HG02840 (cell line): ENCODE data around the gene RTL5.

Source experiments
- ATAC-seq: cut with Tn5 transposase; IDR thresholded peaks from one replicate; pipeline ENCODE4 v1.9.1; 2021; ENCODE audit warnings: mild to moderate bottlenecking, moderate library complexity, moderate number of reproducible peaks; ENCODE audit not compliant: unreplicated experiment, low FRiP score

Gene RTL5

DNA sequence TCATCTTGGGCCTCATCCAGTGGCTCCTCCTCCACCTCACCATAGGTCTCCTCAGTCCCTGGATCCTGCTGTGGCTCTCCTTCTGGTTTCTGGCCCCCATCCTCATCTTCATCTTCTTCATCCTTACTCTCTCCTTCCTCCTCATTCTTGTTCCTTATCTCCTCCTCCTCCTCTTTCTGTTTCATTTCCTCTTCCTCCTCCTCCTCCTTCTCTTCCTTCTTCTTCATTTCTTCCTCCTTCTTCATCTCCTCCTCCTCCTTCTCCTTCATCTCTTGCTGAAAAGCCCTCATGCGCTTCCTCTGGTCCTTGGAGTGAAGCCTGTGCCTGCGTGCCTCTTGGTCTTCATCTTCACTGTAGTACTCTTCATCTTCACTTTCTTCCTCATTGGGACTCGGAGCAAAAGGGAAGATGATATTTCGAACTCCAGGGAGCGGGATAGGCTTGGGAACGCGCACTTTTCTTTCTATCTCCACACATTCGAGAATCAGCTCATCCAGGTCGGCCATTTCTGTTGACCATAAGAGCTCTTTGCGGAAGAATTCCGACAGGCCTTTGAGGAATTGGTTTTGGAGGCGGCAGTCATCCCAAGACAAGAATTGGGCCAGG is 1.5 kb downstream of the RTL5 start:
- ATAC-seq = no peak

DNA sequence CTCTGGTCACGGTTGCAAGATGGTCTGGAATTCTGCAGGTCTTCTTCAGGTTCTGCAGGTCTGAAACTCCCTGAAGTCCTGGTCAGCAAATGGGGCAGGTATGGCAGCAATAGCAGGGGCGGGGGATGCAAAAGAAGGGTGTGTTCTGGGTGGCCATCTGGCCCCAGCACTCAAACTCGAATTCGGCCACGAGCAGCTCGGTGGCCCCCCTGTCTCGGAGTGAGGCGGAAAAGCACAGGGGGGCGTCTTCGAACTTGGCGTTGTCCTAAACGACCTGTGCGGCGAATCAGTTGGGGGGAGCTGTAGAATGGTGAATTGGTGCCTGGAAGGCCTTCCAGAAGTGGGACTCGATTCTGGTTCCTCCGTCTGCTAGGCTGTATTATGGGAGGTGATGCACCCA is 2.1 kb downstream of the RTL5 start:
- no peak for ATAC-seq

DNA sequence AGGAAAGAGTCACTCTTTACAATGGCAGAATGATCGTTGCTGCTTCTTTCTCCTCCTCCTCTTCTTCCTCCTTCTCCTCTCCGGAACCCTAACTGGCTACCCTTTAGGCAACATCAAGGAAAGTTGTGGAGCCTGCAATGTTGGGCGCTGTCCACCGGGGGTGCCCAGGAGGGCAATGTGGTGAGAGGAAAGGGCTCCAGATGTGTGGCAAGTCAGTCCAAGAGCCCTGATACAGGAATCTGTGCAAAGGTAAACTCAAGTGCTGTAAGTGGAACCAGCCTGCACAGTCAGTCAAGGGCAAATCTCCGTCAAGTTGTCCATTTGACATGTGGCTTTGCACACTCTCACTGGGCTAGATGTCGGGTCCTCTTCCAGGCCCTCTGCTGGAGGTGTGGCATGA is 2.8 kb downstream of the RTL5 start:
- no peak for ATAC-seq

DNA sequence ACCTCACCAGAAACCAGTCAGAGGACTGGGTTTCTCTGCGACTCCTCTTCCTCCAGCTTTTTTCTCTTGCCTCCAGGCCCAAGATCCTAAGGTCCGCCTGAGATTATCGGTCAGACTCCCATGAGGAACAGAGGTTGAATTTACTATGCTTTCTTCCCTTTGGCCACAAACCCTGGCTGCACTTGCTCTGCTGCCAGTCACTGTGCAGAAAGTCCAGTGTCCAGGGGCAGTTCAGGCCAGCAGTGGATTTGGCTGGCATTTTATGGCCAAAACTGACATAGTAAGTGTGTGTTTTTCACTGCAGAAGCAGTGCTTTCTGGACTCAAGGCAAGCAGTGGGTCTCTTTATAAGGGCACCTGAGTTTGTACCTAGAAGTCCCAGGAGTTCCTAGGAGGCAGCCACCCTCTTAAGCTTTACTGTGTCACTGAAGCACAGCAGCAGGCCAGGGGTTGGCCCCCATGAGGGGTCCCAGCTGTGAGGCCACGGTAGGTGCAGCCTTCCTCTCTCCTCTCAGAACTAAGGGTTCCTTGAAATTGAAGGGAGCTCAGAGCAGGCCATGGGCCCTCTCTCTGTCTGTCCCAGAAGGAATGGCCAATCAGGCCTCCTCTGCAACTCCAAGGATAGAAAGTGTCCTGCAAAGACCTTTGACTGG is 3.4 kb downstream of the RTL5 start:
- no peak for ATAC-seq

DNA sequence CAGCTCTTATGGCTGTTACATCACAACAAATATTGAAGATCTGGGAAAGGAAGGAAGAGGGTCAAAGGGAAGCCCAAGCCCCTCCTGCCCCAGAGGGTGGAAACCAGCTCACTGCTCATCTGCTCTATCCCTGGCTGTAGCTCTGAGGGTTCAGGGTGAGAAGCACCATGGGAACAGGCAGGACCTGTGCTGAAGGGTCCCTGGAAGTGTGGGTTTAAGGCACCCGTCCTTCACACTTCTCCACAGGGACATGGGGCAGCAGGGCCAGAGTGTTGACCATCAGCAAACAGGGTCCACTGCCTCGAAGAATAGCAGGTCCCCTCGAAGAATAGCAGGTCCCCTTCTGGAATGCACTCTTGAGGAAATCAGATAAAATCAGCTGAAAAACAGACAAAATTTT is 4.4 kb downstream of the RTL5 start:
- ATAC-seq = no peak

DNA sequence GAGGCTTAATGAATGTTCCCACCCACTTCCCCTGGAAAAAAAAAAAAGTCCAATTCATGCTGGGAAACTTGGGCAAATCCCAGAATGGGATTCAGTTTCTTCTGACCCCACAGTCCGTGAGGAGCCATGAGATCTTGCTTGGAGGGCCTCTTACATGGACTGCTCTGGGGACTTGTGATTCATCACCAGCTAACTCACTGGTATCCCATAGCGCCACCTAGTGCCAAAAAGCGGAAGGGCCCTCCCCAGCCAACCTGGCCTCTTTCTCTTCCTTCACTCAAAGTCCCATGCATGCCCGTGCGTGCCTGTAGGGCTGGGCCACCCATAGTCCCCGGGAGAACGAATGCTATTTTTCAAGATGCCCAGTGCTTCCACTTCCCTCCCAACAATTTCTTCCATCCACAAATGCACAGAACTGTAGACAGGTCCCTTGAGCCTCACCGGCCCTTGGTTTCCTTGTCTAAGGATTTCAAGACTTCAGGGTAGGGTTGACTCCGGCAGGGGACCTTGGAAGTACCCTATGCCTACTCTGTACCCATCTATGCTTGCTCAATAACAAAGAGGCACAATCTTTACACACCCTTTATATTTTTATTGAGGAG is 5.1 kb downstream of the RTL5 start:
- ATAC-seq = no peak

DNA sequence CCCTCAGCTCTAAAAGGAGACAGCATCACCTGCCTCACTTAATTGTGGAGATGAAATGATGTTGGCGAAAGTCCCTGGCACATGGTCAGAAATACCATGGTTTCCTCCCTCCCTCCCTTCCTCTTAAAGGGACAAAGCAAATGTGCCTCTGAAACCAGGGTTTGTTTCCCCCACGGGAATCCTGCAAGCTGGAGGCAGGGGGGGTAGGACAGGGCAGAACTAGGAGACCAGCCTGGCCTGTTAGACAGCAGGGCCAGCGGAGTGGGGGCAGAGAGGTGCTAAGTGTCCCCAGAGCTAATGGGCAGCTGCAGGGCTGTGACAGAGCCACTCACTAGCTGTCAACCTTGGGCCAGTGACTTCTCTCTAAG is 5.7 kb downstream of the RTL5 start:
- no peak for ATAC-seq

DNA sequence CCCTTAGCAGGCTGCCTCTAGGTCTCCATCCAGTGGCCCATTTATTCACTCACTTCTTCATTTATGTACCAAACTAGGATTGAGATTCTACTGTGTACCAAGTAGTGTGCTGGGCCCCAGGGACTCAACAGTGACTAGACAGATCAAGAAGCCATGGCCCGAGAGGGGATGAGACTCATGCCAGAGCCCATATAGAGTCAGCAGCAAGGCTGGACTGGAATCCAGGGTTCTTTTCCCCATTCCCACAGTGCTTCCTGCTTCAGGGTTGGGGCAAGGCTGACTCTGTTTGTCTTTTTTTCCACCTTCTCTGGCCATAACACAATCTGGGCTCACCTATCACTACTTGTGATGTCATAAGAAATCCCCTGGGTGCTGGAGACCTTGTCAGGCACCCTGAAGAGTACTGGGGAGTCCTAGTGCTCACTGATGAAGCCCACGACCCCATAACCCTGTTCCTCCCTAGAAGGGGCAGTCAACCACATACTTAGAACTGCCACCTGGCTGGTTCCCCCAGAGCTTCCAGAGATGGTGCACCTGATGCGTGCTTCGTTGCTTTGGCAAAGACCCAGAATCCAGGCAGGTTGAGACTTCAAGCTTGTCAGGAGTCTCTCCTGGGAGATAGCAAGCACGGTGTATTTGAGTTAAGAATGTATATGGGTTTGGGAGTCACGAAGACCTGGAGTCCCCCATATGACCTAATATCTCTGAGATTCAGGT is 6.2 kb downstream of the RTL5 start:
- ATAC-seq = no peak

DNA sequence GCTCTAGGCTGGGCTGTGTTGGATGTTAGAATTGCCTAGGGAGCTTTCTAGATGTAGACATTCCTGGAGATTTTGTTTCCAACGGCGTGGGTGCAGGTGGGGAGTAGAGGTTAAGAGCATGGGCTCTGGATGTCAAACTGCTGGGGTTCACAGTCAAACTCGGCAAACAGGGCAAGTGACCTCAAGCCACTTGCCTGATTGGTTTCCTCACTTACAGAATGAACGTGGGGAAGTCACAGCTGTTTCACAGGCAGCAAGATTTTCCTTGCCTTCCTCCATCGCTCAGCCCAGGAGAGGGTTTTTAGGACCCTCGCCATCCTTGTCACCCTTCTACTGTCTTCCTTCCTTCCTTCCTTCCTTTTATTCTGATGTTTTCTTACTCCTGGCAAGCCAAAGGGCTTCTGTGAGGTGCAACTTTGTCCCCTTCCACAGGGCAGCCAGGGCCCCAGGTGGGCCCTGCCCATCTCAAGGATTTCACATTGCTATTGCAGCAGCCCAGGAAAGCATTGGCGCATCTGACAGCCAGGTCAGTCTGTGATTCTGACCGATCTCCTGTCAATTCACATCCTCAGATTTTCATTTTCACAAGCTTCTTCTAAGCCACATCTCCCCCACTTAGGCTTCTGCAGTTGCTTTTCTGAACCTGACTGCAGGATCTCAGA is 7.0 kb downstream of the RTL5 start:
- ATAC-seq = no peak

DNA sequence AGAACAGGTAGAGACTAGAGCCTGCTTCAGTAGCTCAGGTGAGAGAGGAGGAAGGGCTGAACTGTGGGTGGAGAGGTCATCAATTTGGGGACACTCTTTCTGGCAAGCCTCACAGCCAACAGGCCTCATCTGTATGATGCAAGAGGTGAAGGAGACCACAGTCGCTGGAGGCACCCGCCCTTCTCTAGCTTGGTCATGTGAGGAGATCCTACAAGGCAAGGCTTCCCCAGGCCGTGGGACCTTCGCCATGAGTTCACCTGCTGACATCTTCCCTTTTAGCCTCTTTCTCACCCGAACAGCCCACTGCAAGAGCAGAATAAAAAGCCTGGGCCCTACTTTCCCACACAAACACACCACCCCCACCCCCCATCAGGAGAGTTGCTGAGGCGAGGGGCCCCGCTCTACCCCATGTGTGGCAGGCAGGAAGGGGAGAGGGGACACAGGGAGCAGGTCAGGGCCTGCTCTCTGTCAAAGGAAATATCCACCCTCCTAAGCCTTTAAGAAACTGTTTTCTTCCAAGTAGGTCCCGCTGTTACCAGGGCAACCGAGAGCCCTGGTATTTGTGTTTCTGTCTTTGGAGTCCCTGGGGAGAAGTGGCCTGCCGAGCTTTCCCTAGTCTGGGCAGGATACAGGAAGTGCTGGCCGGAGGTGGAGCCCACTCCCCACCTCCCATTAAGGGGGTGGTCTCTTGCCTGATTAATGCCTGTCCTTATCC is 8.1 kb downstream of the RTL5 start:
- no peak for ATAC-seq

DNA sequence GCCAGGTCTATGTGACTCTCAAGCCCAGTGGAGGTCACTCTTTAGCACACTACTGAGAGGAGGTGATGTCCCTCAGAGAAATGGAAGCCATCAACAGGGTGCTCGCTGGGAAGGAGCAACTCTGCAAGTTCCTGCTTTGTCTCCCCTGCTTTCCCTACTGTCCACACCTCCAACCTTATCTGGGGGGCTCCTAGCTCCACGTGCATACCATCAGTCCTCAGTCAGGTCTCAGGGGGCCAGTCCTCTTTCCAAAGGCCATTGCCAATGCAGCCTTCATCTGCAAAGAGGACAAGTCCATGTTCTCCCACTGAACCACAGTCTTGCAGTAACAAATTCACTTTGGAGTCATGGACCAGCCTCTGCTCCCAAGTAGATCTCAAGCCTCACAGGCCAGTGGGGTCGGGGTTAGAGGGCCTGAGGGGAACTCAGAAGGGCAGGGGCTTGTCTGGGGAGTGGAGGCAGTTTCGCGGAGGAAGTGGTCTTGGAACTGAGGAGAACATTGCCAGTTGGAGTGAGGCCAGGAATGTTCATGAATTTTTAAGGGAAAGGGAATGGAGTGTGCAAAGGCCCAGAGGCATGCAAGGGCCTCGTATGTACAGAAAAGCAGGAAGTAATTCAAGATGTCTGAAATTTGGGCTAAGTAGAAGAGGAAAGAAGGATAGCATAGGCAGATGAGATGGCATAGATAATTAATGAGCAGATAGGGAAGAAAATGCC is 8.9 kb downstream of the RTL5 start:
- no peak for ATAC-seq

DNA sequence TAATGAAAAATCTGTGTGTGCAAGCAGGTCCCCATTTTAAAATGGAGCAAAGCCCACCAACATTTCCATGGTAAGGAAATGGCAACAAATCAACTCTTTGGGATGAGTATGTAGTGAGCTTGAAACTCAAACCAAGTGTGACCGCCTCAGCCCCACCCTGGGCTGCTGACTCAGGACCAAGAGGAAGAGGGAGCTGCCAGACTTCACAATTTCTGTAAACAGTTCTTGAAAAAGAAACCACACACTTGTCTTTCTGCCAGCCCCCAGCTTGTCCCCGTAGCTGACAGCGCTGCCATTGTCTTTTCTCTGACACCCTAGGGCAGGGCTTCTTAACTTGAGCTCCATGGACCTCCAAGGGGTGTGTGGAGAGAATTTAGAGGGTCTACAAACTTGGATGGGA is 10.3 kb downstream of the RTL5 start:
- no peak for ATAC-seq

DNA sequence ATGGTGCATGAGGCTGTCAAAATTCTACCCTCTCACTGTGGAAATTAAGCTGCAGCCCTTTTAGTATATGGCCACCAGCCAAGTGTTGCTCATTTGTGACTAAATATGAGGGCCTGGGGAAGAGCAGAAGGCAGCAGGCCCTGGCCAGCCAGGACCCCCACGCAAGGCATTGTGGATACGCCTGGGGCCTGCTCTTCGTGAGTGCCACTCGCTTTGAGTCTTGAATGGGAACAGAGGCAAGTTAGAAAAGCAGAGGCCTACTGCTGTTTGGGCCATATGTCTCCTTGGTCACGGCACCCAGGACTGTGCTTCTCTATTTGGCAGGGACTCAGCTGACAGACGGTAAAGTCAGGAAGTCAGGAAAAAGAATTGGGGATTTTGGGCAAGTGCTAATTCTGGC is 10.9 kb downstream of the RTL5 start:
- no peak for ATAC-seq

DNA sequence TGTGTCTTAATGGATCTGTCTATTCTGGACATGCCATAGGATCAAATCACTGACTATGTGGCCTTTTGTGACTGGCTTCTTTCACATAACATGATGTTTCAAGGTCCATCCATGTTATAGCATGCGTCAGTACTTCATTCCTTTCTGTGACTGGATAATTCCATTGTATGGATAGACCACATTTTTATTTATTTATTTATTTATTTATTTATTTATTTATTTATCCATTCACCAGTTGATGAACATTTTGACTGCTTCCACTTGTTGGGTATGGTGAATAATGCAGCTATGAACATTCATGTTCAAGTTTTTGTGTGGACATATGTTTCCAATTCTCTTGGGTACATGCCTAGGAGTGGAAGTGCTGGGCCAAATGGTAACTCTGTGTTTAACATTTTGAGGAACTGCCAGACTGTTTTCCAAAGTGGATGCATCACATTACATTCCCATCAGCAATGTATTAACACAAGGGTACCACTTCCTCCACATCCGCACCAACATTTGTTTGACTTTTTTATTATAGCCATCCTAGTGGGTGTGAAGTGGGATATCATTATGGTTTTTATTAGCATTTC is 14.0 kb downstream of the RTL5 start:
- ATAC-seq = no peak

DNA sequence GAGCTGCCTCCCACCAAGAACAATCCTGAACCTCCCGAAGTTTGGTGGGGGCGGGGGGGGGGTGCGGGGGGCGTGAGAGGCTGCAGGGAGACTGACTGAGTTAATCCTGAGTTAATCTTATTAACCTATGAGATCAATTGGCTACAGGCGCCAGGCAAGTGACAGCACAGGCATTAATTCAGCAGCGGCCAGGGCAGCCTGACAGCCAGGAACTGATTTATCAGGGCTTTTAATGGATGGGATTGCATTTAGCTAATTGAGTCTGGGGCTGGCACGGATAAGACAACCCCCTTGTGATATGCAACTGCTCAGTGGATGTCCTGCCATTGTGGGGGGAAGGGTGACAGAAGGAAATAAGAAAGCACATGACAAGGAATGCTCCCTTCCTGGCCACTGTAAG is 16.3 kb downstream of the RTL5 start:
- no peak for ATAC-seq

DNA sequence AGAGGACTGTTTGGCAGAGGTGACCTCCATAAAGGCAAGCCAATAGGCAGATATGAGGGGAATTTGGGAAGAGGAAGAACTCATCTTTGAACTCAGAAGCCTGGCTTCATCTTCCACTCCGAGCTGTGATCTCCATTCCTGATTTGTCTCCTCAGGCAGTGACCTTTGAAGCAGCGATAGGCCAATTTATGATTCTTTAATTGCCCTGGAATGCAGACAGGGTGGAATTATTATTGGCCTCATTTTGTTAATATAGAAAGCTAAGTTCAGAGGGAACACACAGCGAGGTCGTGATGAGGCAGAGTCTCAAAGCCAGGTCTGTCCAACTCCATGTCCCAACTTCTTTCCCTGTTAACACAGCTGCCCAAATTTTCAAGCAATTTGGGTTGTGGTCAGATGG is 16.9 kb downstream of the RTL5 start:
- ATAC-seq = no peak

DNA sequence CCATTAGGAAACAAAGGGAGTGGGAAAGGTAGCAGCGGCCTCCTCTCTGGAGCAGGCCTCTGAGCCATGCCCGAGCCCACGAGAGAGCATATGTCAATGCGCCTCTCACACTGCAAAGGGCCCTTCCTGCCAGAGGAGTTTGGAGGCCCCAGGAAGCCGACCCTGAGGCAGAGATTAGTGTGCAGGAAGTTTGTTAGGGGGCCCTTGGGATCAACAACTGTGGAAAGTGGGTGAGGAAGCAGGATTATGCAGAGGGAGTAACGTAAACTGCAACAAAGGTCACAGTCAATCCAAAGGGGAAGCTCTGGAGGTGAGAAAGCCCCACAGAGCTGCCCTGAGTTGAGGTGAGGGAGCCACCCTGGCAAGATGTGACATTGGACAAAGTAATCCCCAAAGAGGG is 17.4 kb downstream of the RTL5 start:
- no peak for ATAC-seq

DNA sequence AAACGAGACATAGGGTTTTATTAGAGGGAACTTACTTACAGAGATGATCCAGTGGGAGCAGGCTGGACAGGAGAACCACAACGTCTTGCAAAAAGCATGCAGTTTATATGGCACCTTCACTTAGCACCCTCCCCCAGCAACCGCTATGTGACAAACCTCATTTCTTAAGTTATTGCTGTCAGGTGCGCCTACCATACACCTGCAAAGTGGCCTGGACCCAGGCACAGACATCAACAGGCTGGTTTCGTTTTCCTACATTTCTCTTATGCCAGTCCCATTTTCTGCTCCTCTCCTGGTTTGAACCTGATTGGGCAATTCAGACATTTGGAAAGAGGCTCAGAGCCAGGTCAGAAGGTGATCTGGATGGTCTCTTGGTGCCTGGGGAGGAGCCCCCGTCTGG is 18.3 kb downstream of the RTL5 start:
- ATAC-seq = no peak

DNA sequence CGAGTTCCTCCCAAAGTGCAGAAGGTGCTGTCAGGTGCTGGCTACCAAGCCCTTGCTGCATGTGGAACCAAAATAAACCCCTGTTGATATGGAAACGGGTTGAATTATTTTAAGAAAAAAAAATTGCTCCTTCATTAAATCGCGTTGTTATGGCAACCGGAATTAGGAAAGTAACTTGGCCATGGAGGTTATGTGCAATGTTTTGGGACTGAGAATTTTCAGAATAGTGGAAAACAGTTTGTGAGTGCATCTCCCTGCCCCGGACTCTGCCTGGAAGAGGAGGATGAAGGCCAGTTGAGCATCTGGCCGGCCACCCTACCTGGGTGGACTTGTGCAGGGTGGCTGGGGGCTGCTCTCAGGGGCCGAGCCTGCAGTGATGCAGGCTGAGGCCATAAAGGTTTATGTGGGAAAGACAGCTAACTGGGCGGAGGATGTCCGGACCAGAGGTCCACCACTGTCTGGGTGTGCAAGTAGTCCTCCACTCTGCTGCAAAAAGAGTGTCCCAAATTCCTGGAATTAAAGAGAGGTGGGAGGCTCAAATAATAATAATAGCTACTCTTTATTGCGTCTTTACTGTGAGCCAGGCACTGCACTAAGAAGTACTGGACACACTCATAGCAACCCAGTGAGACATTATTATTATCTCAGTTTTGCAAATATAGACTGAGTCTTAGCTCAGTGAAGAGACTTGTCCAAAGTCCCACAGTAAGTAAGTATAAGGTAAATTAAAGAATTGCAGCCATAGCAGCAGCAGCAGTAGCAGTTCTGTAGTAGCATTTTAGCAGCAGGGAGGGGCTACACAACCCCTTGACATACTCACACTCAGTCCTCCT is 20.6 kb downstream of the RTL5 start:
- ATAC-seq = no peak
